SW 1271 (cell line): ENCODE data around the gene TSEN34.
"Not testable (repeated sequence)": the region's sequence is repeated elsewhere in the genome, so short reads cannot be mapped to it uniquely, and the experiment has no call there.

Experiments
- DNase-seq, 2 experiments: peaks; one replicate each; lab custom pipeline; 2025; lab: John Stamatoyannopoulos, UW

TSEN34 gene

GRCh38 chr19:54239491-54240371 is 48.6 kb downstream of the TSEN34 start:
- not testable (repeated sequence) for DNase-seq

- not testable (repeated sequence) for DNase-seq
Observed at GRCh38 chr19:54240372-54241336, 49.5 kb downstream of the TSEN34 start.

GRCh38 chr19:54242234-54242633 is 51.1 kb downstream of the TSEN34 start:
- not testable (repeated sequence) for DNase-seq

GRCh38 chr19:54242646-54243045 is 51.5 kb downstream of the TSEN34 start, which contains the start of gene LILRA6:
TSS of gene LILRA6 (minus strand) at chr19:54242790.
- DNase-seq: not testable (repeated sequence)

- DNase-seq: not testable (repeated sequence)
Observed at GRCh38 chr19:54243809-54244208, 52.7 kb downstream of the TSEN34 start.
